Measurements from ENCODE around the gene HOXB5.

GRCh38 chr17:48556576-48557401 lies 36.8 kb downstream of the HOXB5 start:
- TF ChIP-seq CTCF (IDR thresholded peaks at IDR 0.05) (no peak), ZFX (IDR thresholded peaks at IDR 0.05; ENCODE audit: borderline replicate concordance) (no peak)
